ENCODE results near the gene CANX.
A peak's percentile ranks its signal among the peaks of the same experiment; 100 is the strongest.
"Not testable (repeated sequence)": the region's sequence is repeated elsewhere in the genome, so short reads cannot be mapped to it uniquely, and the experiment has no call there.

Gene CANX

GRCh38 chr5:179698935-179699615 lies at the start of gene CANX:
CANX (plus strand) TSS chr5:179698967; CDS start chr5:179705682, 6,715 bp downstream.
- no peaks in the 10 kb centered on the region for H3K9me3 ChIP-seq (ENCODE audit: control insufficient read depth, low read depth, low read length)
- H3K27me3 ChIP-seq (ENCODE audit: control insufficient read depth, insufficient read depth, low read length): no peaks in the 10 kb centered on the region
- peaks cover 6% of the 10 kb centered on the region for H3K36me3 ChIP-seq (ENCODE audit: control insufficient read depth, low read depth, low read length)
- H3K4me3 ChIP-seq (ENCODE audit: low read length): peak within 1 kb of the TSS; percentile 95
- H3K4me1 ChIP-seq (ENCODE audit: control insufficient read depth, low read depth, low read length): peaks cover 5% of the 10 kb centered on the region
- peak within 1 kb of the TSS; percentile 92 for H3K27ac ChIP-seq (ENCODE audit: low read length)
- H3K9ac ChIP-seq (ENCODE audit: low read length): peak within 1 kb of the TSS; percentile 97

- not testable (repeated sequence) for H3K36me3 ChIP-seq (ENCODE audit: control insufficient read depth, low read depth, low read length); H3K4me3 ChIP-seq (ENCODE audit: low read length)
These were observed 49.5 kb upstream of the CANX start for GRCh38 chr5:179649166-179649703.

GRCh38 chr5:179650245-179650644 lies 48.5 kb upstream of the CANX start:
- H3K9me3 ChIP-seq (ENCODE audit: control insufficient read depth, low read depth, low read length); H3K36me3 ChIP-seq (ENCODE audit: control insufficient read depth, low read depth, low read length); H3K4me3 ChIP-seq (ENCODE audit: low read length); H3K9ac ChIP-seq (ENCODE audit: low read length); H3K4me1 ChIP-seq (ENCODE audit: control insufficient read depth, low read depth, low read length); H3K27me3 ChIP-seq (ENCODE audit: control insufficient read depth, insufficient read depth, low read length); H3K27ac ChIP-seq (ENCODE audit: low read length): not testable (repeated sequence)

More at GRCh38 chr5:179649166-179649703, 49.5 kb upstream of the CANX start:
- not testable (repeated sequence) for H3K9me3 ChIP-seq (ENCODE audit: control insufficient read depth, low read depth, low read length); H3K27me3 ChIP-seq (ENCODE audit: control insufficient read depth, insufficient read depth, low read length); H3K27ac ChIP-seq (ENCODE audit: low read length); H3K4me1 ChIP-seq (ENCODE audit: control insufficient read depth, low read depth, low read length); H3K9ac ChIP-seq (ENCODE audit: low read length)

GRCh38 chr5:179653135-179653534 lies 45.6 kb upstream of the CANX start:
- not testable (repeated sequence) for H3K9ac ChIP-seq (ENCODE audit: low read length); H3K27ac ChIP-seq (ENCODE audit: low read length); H3K36me3 ChIP-seq (ENCODE audit: control insufficient read depth, low read depth, low read length); H3K27me3 ChIP-seq (ENCODE audit: control insufficient read depth, insufficient read depth, low read length); H3K4me3 ChIP-seq (ENCODE audit: low read length); H3K4me1 ChIP-seq (ENCODE audit: control insufficient read depth, low read depth, low read length); H3K9me3 ChIP-seq (ENCODE audit: control insufficient read depth, low read depth, low read length)

GRCh38 chr5:179657302-179658178 lies 41.2 kb upstream of the CANX start:
- H3K27me3 ChIP-seq (ENCODE audit: control insufficient read depth, insufficient read depth, low read length); H3K9ac ChIP-seq (ENCODE audit: low read length); H3K36me3 ChIP-seq (ENCODE audit: control insufficient read depth, low read depth, low read length); H3K9me3 ChIP-seq (ENCODE audit: control insufficient read depth, low read depth, low read length); H3K4me1 ChIP-seq (ENCODE audit: control insufficient read depth, low read depth, low read length); H3K4me3 ChIP-seq (ENCODE audit: low read length); H3K27ac ChIP-seq (ENCODE audit: low read length): not testable (repeated sequence)

- not testable (repeated sequence) for H3K27ac ChIP-seq (ENCODE audit: low read length); H3K9ac ChIP-seq (ENCODE audit: low read length); H3K4me1 ChIP-seq (ENCODE audit: control insufficient read depth, low read depth, low read length); H3K36me3 ChIP-seq (ENCODE audit: control insufficient read depth, low read depth, low read length); H3K27me3 ChIP-seq (ENCODE audit: control insufficient read depth, insufficient read depth, low read length); H3K9me3 ChIP-seq (ENCODE audit: control insufficient read depth, low read depth, low read length)
- peak overlapping the region; percentile 61 for H3K4me3 ChIP-seq (ENCODE audit: low read length)
These were observed 40.4 kb upstream of the CANX start for GRCh38 chr5:179658179-179658856.

GRCh38 chr5:179661647-179662046 lies 37.1 kb upstream of the CANX start:
- H3K9ac ChIP-seq (ENCODE audit: low read length); H3K9me3 ChIP-seq (ENCODE audit: control insufficient read depth, low read depth, low read length); H3K4me3 ChIP-seq (ENCODE audit: low read length); H3K27me3 ChIP-seq (ENCODE audit: control insufficient read depth, insufficient read depth, low read length); H3K4me1 ChIP-seq (ENCODE audit: control insufficient read depth, low read depth, low read length); H3K27ac ChIP-seq (ENCODE audit: low read length); H3K36me3 ChIP-seq (ENCODE audit: control insufficient read depth, low read depth, low read length): not testable (repeated sequence)

- Histone ChIP-seq H3K27ac (ENCODE audit: low read length) (no peak overlapping the region), H3K9ac (ENCODE audit: low read length) (no peak overlapping the region), H3K27me3 (ENCODE audit: control insufficient read depth, insufficient read depth, low read length) (no peaks in the 10 kb centered on the region), H3K9me3 (ENCODE audit: control insufficient read depth, low read depth, low read length) (no peaks in the 10 kb centered on the region), H3K36me3 (ENCODE audit: control insufficient read depth, low read depth, low read length) (peaks cover 5% of the 10 kb centered on the region), H3K4me3 (ENCODE audit: low read length) (no peak overlapping the region), H3K4me1 (ENCODE audit: control insufficient read depth, low read depth, low read length) (no peaks in the 10 kb centered on the region)
These were observed 30.4 kb upstream of the CANX start for GRCh38 chr5:179668391-179668790.

GRCh38 chr5:179678223-179679013 lies 20.3 kb upstream of the CANX start:
- H3K9ac ChIP-seq (ENCODE audit: low read length): peak overlapping the region; percentile 96
- no peaks in the 10 kb centered on the region for H3K9me3 ChIP-seq (ENCODE audit: control insufficient read depth, low read depth, low read length)
- H3K27ac ChIP-seq (ENCODE audit: low read length): peak overlapping the region; percentile 82
- no peaks in the 10 kb centered on the region for H3K27me3 ChIP-seq (ENCODE audit: control insufficient read depth, insufficient read depth, low read length)
- H3K4me1 ChIP-seq (ENCODE audit: control insufficient read depth, low read depth, low read length): peaks cover 4% of the 10 kb centered on the region
- H3K36me3 ChIP-seq (ENCODE audit: control insufficient read depth, low read depth, low read length): no peaks in the 10 kb centered on the region
- H3K4me3 ChIP-seq (ENCODE audit: low read length): peak overlapping the region; percentile 95

- Histone ChIP-seq H3K36me3 (ENCODE audit: control insufficient read depth, low read depth, low read length) (no peaks in the 10 kb centered on the region), H3K27me3 (ENCODE audit: control insufficient read depth, insufficient read depth, low read length) (no peaks in the 10 kb centered on the region), H3K27ac (ENCODE audit: low read length) (peak overlapping the region; percentile 69)
These were observed 19.6 kb upstream of the CANX start for GRCh38 chr5:179679014-179679674.

More at GRCh38 chr5:179679014-179679674, 19.6 kb upstream of the CANX start:
- Histone ChIP-seq H3K9me3 (ENCODE audit: control insufficient read depth, low read depth, low read length) (no peaks in the 10 kb centered on the region), H3K4me3 (ENCODE audit: low read length) (peak overlapping the region; percentile 95), H3K4me1 (ENCODE audit: control insufficient read depth, low read depth, low read length) (peaks cover 4% of the 10 kb centered on the region), H3K9ac (ENCODE audit: low read length) (peak overlapping the region; percentile 96)

All from iPS-18a (cell line).